Activated CD8-positive, alpha-beta memory T cell treated with anti-CD3 and anti-CD28 coated beads, Interleukin-2, amount 50 U/mL, for 48 hours (primary cell): ENCODE results near the gene ILF3.

ENCODE experiments used
- DNase-seq: peaks from one replicate; pipeline ENCODE4 v3.0.0-alpha.2; 2020

ILF3 gene

DNA sequence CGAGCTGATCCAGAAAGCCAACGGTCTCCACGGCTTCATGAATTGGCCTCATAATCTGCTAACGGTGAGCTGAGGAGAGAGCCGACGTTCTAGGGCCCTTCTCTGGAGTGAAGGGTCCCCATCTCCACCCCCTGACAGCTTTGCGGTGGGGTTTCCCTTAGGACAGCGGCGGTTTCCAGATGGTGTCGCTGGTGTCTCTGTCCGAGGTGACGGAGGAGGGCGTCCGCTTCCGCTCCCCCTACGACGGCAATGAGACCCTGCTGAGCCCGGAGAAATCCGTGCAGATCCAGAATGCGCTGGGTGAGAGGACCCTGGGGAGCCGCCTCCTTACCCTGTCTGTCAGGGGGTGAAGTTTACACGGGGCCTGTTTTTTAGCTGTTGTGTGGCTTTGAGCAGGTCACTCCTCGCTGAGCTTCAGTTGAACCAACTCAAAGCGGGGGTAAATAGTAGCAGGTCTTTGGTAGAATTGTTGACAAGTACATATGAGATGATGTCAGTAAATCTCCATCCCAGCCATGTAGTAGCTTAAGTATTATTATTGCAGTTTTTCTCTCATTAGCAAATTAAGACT, 47.9 kb downstream of the ILF3 start:
- DNase-seq = peak; percentile 66

DNA sequence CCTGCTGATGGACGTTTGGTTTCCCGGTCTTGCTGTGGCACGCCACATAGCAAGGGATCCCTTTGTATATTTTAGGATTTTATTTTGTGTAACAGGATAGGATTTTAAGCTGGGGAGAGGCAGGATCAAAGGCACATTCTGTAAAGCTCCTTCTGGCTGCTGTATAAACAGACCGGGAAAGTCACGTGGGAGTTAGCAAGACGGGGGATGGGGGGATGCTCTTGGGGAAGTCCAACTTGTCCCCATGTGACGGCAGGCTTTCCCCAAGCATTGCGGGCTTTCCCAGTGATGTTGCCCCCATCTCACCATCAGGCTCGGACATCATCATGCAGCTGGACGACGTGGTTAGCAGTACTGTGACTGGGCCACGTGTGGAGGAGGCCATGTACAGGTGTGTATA, 52.8 kb downstream of the ILF3 start:
- DNase-seq = no peak

DNA sequence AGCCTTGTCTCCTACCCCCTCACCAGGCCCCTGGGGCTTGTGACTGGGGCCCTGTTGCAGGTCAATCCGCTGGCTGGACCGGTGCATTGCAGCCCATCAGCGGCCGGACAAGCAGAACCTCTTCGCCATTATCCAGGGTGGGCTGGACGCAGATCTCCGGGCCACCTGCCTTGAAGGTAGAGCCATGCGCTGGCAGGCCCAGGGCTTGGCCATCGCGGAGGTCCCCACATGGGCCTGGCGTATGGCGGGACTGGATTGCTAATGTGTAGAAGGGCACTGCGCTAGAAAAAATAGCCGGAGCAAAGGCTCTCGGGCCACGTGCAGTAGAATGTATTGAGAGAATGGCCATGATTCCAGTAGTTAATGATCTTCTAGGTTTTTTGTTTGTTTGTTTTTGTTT, 53.3 kb downstream of the ILF3 start:
- no peak for DNase-seq

DNA sequence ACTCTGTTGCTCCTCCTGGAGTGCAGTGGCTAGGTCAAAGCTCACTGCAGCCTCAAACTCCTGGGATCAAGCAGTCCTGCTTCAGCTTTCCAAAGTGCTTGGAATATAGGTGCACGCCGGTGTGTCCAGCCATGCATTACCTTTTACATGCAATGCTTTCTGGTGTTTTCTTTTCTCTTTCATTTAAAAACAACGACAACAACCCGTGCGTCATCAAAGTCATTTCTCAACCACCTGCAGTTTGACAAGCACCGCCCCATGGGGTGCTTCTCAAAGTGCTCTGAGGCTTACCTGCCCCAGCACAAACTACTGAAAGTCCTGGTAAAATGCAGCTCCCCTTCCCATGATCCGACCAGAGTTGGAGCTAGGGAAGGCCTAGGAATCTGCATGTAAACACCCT, 54.1 kb downstream of the ILF3 start:
- no peak for DNase-seq

DNA sequence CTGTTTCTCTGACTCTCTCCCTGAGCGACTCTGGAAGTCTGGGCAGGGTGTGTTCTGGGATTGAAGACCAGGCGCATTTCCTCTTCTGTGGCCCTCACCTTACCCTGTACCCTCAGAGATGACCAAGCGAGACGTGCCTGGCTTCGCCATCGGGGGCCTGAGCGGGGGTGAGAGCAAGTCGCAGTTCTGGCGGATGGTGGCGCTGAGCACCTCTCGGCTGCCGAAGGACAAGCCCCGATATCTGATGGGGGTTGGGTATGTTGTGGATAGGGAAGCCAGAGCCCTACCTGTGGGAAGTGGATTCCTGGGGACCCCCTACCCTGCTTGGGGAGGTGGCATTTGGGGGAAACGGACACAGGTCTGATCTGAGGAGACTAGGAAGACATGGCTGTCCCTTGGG, 57.9 kb downstream of the ILF3 start:
- no peak for DNase-seq

DNA sequence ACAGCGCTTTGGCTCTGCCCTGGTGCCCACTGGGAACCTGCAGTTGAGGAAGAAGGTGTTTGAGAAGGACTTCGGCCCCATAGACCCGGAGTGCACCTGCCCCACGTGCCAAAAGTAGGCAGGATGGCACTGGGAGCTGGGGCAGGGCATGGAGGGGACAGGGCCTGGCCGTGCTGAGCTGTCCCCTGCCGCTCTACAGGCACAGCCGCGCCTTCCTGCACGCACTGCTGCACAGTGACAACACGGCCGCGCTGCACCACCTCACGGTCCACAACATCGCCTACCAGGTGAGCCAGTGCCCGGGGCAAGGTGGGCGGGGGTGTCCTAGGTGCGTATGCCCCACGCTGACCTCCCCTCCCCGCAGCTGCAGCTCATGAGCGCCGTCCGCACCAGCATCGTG, 58.6 kb downstream of the ILF3 start:
- no peak for DNase-seq

DNA sequence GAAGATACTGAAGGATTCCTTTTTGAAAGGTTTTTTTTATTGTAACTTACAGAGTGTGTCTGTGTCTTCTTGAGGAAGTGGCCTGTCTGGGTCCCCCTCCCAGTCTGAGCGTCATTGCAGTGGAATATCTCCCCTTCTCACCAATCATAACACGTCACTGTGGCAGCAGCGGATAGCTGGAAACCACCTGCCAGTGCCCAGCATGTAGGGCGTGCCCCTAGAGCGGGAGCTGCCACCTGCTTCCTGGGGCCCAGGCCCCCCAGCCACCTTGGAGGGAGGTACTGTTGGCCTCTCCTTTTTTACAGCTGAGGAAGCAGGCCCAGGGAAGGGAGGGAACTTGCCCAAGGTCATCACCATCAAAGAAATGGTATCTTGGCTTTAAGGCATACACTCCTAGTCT, 59.2 kb downstream of the ILF3 start:
- DNase-seq = no peak

DNA sequence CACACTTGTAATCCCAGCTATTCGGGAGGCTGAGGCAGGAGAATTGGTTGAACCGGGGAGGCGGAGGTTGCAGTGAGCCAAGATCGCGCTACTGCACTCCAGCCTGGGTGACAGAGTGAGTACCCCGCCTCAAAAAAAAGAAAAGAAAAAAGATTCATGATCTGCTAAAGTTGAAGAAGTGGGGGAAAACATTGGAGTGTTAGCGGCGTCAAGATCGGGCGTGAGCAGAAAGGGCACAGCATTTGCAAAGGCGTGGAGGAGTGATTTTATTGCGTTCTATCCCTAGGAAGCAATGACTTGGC, 62.9 kb downstream of the ILF3 start:
- no peak for DNase-seq

DNA sequence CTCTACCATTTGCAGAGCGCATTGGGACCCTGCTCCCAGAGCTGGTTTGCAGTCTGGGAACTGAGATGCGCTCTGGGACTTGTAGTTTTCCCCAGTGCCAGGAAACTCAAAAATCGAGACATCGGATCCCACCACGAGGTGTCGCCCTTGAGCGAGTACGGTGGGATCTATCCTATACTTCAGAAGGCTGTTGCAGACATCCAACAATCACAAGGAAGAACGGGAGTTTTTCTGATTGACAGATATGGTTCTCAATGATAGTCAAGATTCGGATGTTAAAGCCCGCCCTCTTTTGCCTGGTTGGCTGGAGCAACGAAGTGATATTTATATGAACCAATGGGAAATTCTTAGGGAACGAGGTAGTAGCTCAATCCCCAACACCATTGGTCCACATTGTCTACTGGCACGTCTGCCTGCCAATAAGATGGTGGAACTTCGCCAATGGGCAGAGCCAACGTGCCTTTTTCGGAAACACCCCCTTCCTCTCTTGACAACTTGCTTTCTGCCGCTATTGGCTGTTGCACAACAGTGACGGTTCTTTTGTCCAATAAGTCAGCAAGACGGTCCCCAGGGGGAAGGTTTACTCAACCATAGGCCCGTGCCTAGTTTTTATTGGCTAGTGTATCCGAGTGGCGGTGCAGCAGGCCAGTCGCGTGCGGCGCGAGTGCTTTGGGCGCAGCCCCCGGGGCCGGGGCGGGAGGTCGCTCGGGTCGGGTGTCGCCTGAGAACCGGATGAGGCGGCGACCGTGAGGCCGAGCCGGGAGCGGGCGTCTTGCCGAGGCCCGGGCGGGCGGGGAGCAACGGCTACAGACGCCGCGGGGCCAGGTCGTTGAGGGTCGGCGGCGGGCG, 63.4 kb downstream of the ILF3 start, which contains the start of gene DNM2:
Gene DNM2, plus strand, starts transcription at position 724 of the 849 bp plus-strand sequence. CDS start 164 bp downstream, outside the sequence.
- peak; percentile 99 for DNase-seq

DNA sequence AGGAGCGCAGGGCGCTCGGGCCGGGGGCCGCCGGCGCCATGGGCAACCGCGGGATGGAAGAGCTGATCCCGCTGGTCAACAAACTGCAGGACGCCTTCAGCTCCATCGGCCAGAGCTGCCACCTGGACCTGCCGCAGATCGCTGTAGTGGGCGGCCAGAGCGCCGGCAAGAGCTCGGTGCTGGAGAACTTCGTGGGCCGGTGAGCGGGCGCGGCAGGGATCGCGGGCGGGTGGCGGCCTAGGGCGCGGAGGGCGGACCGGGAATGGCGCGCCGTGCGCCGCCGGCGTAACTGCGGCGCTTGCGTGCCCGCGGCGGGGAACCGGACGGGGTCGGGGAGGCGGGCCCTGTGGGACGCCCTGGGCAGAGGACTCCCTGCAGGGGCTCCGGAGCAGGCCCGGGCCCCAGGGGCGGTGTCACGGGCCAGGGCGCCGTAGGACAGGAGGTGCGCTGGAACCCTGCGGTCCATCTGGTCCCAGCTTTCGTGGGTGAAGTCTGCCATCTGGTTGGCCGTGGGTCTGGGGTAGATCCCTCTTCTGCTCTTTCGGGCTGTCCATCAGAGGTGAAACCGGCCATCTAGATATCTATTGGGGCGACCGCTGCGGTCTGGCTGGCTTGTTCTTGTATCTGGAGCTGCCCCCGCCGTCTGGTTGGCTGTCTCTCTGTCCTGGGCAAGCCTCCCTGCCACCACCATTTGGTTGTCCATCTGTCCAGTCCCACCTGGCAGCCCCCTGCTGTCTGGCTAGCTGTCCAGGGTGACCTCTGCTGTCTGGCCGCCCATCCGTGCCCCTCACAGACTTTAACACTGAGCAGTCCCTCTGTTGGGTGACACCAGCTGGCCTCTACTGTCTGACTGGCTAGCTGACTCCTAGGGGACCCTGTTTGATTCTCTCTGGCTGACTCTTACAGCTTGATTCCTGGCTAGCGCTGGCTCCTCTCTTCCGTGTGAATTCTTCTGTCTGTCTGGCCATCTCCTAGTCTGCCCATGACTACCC, 64.4 kb downstream of the ILF3 start:
- peak; percentile 83 for DNase-seq

DNA sequence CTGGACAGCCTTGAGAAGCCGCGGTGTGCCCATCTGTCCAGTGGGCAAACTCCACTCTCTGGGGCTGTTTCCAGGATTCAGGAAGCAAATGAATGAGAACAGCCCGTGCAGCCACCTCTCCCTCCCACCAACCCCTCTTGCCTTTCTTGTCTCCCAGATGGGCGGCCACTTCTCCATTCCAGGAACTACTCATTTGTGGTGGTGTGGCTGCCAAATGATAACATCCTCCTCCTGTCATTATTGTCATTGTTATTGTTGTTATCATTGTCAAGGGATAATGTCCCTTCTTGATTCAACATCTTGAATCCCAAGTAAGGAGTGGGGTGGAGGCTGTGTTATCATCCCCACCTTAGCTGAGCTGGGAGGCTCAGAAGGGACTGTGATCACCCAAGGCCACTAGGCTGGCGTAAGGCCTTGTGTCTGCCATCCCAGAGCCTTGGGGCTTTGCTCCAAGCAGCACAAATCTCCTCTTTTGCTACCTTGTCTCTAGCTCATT, 65.4 kb downstream of the ILF3 start:
- no peak for DNase-seq

DNA sequence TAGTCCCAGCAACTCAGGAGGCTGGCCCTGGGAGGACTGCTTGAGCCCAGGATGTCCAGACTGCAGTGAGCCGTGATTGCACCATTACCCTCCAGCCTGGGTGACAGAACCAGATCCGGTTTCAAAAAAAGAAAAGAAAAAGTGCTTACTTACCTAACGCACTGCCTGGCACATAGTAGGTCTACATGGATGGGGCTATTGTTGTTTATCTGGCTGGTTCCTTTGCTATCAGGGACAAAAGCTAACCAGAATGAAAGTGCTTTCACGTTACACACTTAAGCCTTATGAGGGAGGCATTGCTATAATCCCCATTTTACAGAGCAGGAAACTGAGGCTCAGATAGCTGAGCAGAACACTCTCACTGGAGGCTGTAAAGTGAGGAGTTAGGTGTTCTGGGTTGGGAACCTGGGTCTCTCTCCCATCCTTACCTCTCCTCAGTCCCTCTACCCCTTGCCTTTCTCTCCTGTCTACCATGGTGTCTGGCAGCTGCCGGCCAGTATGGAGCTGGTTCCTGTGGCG, 66.5 kb downstream of the ILF3 start:
- no peak for DNase-seq

DNA sequence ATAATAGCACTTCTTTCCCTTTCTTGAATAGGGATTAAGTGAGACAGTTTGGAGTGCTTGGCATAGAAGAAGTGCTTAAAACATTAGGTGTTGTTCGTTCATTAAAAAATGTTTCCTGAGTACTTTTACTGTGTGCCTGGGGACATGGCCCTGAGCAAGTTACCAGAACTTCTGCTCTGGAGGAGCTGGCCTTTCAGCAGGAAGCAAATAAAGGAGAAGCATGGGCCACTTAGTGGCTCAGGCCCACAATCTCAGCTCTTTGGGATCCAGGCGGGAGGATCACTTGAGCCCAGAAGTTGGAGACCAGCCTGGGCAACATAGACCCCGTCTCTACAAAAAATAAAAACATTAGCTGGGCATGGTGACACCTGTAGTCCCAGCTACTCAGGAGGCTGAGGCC, 69.4 kb downstream of the ILF3 start:
- DNase-seq = no peak

DNA sequence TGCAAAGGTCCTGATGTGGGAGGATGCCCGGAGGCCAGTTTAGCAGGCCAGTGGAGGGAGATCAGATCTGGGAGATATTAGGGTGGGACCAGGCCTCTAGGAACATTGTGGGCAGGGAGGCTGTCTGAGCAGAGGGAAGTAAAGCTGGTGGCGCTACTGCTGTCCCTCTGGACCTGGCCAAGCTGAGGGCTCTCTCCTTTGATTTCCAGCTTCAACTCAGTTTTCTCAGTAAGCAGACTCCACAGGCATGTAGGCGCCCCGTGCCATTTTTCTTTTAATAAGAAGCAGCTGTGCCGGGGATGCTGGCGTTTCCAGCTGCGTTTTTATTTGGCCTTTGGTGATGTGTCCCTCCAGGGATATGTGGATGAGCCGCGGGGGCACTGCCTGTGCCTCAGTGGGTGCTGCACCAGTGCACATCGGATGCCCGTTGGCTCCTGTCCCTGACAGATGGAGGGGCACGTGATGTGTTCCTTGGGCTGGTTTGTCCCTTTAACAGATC, 70.5 kb downstream of the ILF3 start:
- no peak for DNase-seq

DNA sequence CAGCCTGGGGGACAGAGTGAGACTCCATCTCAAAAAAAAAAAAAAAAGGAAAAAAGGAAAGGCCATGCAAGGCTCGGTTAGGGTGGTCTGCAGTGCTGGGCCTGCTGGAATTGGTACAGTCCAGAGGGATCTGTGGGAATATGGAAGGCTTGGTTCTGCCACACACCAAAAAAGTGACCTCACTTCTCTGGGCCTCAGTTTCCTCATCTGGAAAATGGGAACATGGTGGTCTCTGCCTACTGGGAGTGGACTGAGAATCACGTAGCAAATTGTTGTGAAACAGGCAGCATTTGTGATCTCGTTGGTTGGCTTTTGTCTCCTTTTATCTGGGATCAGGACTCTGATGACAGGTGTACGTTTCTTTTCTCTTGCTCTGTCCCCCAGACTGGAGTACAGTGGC, 71.3 kb downstream of the ILF3 start:
- DNase-seq = no peak

DNA sequence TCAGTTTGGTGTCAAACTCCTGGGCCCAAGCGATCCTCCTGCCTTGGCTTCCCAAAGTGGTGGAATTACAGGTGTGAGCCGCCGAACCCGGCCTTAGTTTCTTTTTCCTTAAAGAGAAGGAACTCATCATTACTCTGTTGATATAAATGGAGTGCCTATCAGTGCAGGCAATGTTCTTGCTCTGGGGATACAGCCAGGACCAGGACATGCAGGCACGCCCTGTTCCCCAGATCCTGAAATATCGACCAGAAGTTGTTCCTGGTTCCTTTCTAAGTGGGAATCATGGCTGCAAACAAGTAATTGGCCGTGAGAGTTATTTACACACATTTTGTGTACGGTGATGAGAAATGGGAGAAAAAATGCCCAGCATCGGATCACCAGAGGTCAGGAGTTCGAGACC, 72.1 kb downstream of the ILF3 start:
- no peak for DNase-seq

DNA sequence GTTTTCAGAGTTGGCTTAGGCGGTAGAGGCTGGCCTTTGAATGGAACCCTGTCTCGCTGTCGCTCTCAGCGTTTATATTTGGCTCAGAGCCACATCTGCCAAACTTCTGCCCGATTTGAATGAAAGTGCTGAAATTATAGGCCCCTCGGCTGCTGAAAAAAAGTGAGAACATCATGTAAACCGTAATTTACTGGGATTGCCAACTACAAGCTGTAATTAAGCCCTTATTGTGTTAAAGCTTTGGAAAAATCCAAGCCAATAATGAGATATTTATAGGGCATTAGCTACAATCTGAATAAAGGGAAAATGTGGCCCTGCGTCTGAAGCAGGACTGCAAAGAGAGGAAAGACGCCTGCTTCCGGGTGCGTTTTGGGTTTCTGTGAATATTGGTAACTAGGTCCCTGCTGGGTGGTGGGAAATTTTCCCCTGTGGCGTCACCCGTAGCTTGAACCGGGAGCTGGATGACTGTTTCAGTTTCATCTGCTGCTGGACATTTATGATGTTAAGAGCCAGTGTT, 73.6 kb downstream of the ILF3 start:
- no peak for DNase-seq

DNA sequence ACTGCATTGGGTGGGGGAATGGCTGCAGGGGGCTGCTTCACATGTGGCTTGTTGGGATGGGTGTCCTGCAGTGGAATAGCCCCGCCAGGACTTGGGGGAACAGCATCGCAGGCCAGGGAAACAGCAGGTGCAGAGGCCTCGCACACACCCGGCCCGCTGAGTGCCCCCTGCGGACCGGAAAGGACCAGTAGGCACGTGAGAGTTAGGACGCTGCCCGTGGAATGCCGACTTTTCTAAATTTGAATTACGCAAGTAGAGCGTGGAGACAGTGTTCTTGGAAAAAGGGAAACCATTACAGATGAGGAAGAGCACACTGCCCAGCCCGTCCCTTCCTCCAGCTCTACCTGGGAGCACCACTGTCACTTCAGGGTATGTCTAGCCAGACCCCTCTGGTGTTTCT, 75.3 kb downstream of the ILF3 start:
- no peak for DNase-seq

DNA sequence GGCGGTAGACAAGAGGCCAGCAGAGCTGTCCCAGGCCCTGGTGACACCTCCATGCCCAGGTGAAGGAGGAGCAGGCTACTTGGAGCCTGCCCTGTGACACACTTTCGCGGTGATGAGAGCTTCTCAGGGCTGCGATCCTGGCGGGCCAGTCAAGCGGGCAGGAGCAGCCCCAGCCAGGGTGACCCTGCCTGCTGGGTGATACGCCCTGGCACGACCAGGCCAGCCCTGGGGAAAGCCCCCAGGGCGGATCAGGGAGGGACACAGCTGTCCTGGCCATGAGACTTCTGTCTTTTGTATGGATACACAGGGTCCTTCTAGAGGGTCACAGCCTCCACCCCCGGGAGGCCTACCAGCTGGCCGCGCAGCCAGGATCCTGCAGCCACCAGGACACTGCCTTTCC, 76.8 kb downstream of the ILF3 start:
- no peak for DNase-seq

DNA sequence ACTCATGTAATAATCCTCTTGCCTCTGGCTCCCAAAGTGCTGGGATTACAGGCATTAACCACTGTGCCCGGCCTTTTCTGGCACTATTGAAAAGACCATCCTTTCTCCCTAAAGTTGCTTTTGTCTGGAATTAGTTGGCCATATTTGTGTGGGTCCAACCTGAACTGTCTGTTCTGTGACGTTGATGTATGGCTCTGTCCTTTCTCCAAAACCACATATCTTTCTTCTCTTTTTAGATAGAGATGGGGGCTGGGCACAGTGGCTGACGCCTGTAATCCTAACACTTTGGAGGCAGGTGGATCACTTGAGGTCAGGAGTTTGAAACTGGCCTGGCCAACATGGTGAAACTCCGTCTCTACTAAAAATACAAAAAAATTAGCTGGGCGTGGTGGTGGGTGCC, 81.6 kb downstream of the ILF3 start:
- DNase-seq = no peak

DNA sequence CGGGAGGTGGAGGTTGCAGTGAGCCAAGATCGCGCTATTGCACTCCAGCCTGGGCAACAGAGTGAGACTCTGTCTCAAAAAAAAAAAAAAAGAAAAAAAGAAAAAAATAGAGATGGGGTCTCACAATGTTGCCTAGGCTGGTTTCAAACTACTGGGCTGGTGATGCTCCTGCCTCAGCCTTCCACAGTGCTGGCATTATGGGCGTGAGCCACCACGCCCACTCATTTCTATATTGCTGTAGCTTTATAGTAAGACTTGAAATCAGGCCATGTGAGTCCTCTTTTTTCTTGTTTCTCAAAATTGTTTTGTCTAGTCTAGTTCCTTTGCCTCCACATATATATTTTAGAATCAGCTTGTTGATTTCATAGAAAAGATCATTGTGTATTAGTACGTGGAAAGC, 82.0 kb downstream of the ILF3 start:
- DNase-seq = no peak

DNA sequence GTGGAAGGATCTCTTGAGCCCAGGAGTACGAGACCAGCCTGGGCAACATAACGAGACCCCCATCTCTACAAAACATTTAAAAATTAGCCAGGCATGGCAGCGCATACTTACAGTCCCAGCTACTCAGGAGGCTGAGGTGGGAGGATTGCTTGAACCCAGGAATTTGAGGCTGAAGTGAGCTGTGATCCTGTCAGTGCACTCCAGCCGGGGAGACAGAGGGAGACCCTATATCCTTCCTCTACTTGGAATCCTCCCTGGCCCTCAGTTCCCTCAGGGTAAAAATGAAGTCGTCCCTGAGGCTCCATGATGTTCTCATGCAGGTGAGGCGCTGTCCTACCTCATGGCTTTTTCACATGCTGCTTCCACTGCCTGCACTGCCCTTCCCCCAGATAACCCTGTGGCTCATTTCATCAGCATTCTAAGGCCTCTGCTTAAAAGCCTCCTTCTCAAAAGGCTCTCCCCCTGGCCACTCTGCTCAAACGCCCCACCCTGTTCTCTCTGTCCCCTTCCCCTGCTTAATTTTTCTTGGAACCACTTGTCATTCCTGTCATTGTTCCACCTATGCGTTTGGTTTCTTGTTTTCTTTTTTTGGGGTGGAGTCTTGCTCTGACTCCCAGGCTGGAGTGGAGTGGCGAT, 82.9 kb downstream of the ILF3 start:
- DNase-seq = no peak
